Endothelial cell of umbilical vein (primary cell): ENCODE data around the gene NPDC1. TPM values are rescaled to one million over a fixed set of nuclear protein-coding genes. Genes with fewer than 3 reads are reported as not detected.

ENCODE experiments used
- BruUV-seq: library from RNA; stranded (reverse); fragments of 400-500 nt; replicated peaks from 2 replicates; lab custom pipeline; 2021; lab: Mats Ljungman, UMichigan
- CTCF ChIA-PET: fragments of 300-600, 350-600 bp; sonication (Branson Sonifier 250); formaldehyde crosslinking; loops from one replicate; lab custom pipeline; 2021; ENCODE audit warnings: antibody characterized with exemption, inconsistent platforms; lab: Charles Lee
- POLR2A ChIA-PET: fragments of 300-600, 350-600 bp; sonication (Branson Sonifier 250); formaldehyde crosslinking; loops from one replicate; lab custom pipeline; 2021; ENCODE audit warnings: antibody characterized with exemption, inconsistent platforms; lab: Charles Lee
- DNase-seq: peaks from one replicate; pipeline ENCODE4 v3.0.0-alpha.2; 2011; ENCODE audit warnings: low read depth, low spot score
- FAIRE-seq: peaks from 2 replicates; lab custom pipeline; 2011; peaks lifted over from hg19 to GRCh38; lab: Jason Lieb, UNC
- H2AFZ ChIP-seq: 2 replicates; pipeline ENCODE4 v1.6.0; 2012; ENCODE audit warnings: low read depth, low read length, control low read depth, inconsistent platforms
- H3K27ac ChIP-seq: 2 replicates; pipeline ENCODE4 v1.5.1; 2011; ENCODE audit warnings: low read depth, mild to moderate bottlenecking, control low read depth, low read length, moderate library complexity; ENCODE audit not compliant: insufficient read depth
- H3K27me3 ChIP-seq, 2 experiments: 2 replicates each; pipeline versions ENCODE4 v1.6.0 to v1.6.1; 2011; ENCODE audit warnings: low read length in 2 of 2, mixed read lengths in 1 of 2; ENCODE audit not compliant: control insufficient read depth in 2 of 2, insufficient read depth in 2 of 2
- H3K36me3 ChIP-seq, 2 experiments: 2 replicates in 1 of 2; 3 replicates in 1 of 2; pipeline ENCODE4 v1.5.1; 2011; ENCODE audit warnings: low read length in 2 of 2, mild to moderate bottlenecking in 1 of 2, moderate library complexity in 1 of 2; ENCODE audit not compliant: control insufficient read depth in 2 of 2, insufficient read depth in 2 of 2; ENCODE audit errors: extremely low read depth in 1 of 2
- H3K4me1 ChIP-seq: 3 replicates; pipeline ENCODE4 v1.5.1; 2011; ENCODE audit warnings: mild to moderate bottlenecking, low read length; ENCODE audit not compliant: control insufficient read depth, insufficient read depth; ENCODE audit errors: extremely low read depth
- H3K4me2 ChIP-seq: 2 replicates; pipeline ENCODE4 v1.6.1; 2011; ENCODE audit warnings: low read length, control low read depth, mixed read lengths; ENCODE audit not compliant: insufficient read depth
- H3K4me3 ChIP-seq, 3 experiments: fragments of 200-600 bp in 1 of 3; sonication (generic), shearing (Covaris generic) in 1 of 3; replicated peaks in 1 of 3; 2 replicates each; pipeline ENCODE4 v1.5.1; 2011 to 2016; ENCODE audit warnings: control low read depth in 3 of 3, low read length in 3 of 3, mild to moderate bottlenecking in 2 of 3, inconsistent platforms in 1 of 3, low read depth in 1 of 3, moderate library complexity in 1 of 3; ENCODE audit not compliant: insufficient read depth in 1 of 3
- H3K79me2 ChIP-seq: 2 replicates; pipeline ENCODE4 v1.6.0; 2012; ENCODE audit warnings: low read length, inconsistent platforms; ENCODE audit not compliant: control insufficient read depth, insufficient read depth
- H3K9ac ChIP-seq: replicated peaks from 2 replicates; pipeline ENCODE3; 2011; ENCODE audit warnings: low read length, control low read depth; ENCODE audit not compliant: insufficient read depth; ENCODE audit errors: extremely low read depth
- H3K9me1 ChIP-seq: replicated peaks from 3 replicates; pipeline ENCODE4 v1.6.0; 2011; ENCODE audit warnings: mild to moderate bottlenecking, low read length; ENCODE audit not compliant: control insufficient read depth, insufficient read depth; ENCODE audit errors: extremely low read depth
- H3K9me3 ChIP-seq: replicated peaks from 2 replicates; pipeline ENCODE4 v1.5.1; 2012; ENCODE audit warnings: low read length, inconsistent platforms; ENCODE audit not compliant: control insufficient read depth, insufficient read depth
- H4K20me1 ChIP-seq: replicated peaks from 2 replicates; pipeline ENCODE3; 2011; ENCODE audit warnings: mild to moderate bottlenecking, low read length; ENCODE audit not compliant: control insufficient read depth, insufficient read depth; ENCODE audit errors: extremely low read depth
- EZH2 ChIP-seq: IDR thresholded peaks from 2 replicates; pipeline ENCODE4 v1.6.1; 2012; ENCODE audit warnings: borderline replicate concordance, low read depth, mild to moderate bottlenecking, moderate library complexity, low read length, inconsistent platforms; ENCODE audit not compliant: severe bottlenecking
- dilution Hi-C: fragments of 300-500 bp; cut with MboI; formaldehyde crosslinking; loops from one replicate; pipeline ENCODE4 v1.15.0; 2019; ENCODE audit warnings: low sequenced_read_pairs; ENCODE audit not compliant: extremely low pct_ligation_motif_present
- intact Hi-C: fragments of 100-400 bp; cut with micrococcal nuclease; formaldehyde crosslinking; loops from one replicate; pipeline ENCODE4 v1.10.0; 2022
- polyA plus RNA-seq, 4 experiments: library from polyadenylated mRNA; depleted of rRNA in 3 of 4; stranded (reverse) in 3 of 4; unstranded in 1 of 4; fragments of >200 nt; gene quantifications; 2 replicates each; pipeline versions ENCODE4 v1.2.1 to v1.2.3, GENCODE V29; 2011 to 2012; ENCODE audit warnings: missing spikeins in 1 of 4
- total RNA-seq: library from RNA; stranded (reverse); gene quantifications from 2 replicates; pipeline ENCODE4 v1.2.3, GENCODE V29; 2021
- TF ChIP-seq, protein P1 (sequence below), 2 donors: IDR thresholded peaks; 1 replicate in 1 of 2; 2 replicates in 1 of 2; pipeline ENCODE4 v1.5.1; 2011; ENCODE audit warnings: low read length in 2 of 2, mild to moderate bottlenecking in 2 of 2, moderate library complexity in 2 of 2, control low read depth in 1 of 2, inconsistent platforms in 1 of 2, low read depth in 1 of 2; ENCODE audit not compliant: insufficient read depth in 1 of 2; ENCODE audit errors: extremely low read depth in 1 of 2

NPDC1 gene
- total and polyA plus RNA-seq, 2 donors (not counting 3 experiments of a cell fraction or from before 2014, with no cell fraction given) = 115 to 181 TPM

DNA sequence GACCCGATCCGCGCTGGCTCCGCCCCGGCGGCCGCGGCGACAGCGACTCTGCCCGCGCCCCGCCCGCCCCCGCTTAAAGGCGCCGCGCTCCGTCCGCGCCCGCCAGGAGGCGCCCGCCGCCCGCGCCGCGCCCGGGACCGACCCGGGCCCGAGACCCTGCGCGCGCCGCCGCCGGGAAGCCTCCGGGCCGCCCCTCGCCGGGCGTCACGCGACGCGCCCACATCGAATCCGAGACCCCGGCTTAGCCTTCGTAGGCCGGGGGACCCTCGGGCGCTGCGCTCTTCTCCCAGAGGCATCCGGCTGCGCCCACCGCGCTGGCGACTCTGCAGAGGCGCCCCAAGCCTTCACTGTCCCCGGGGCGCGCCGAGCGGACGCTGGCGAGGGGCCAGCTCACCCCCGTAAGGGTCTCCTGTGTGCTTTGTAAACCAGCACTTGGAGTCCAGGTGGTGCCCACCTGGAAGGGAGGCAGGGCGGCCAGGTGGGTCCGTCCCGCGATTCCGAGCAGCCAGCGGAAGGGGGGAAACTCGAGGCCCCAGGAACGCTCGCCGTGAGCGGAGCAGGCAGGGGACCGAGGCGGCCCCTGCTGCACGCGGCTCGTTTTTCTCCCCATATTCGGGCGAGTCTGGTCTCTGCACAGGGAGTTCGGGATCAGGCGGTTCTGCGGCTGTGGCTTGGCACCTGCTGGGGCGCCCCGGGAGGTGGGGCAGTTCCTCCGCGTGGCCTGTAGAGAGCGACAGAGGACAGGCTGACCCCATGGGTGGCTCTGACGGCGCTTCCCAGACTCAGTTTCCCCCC lies 17.5 kb downstream of the NPDC1 start:
- peak; percentile 19 for DNase-seq

More for the DNA sequence above, 17.5 kb downstream of the NPDC1 start:
- Histone ChIP-seq H3K9me3 (no peaks in the 10 kb centered on the region), H3K4me2 (peak overlapping the region; percentile 76), H3K9me1 (no peaks in the 10 kb centered on the region), H3K4me3 (peak overlapping the region; percentile 24 to 43 (median 34)), H3K79me2 (no peaks in the 10 kb centered on the region), H4K20me1 (no peaks in the 10 kb centered on the region), H3K4me1 (peaks cover 12% of the 10 kb centered on the region), H3K27ac (no peak overlapping the region), H2AFZ (peak overlapping the region; percentile 72), H3K27me3 (no peaks in the 10 kb centered on the region), H3K9ac (no peak overlapping the region), H3K36me3 (no peaks in the 10 kb centered on the region)
- ChIA-PET POLR2A (no interaction called here), CTCF (interaction anchor here (0.7 to 4.5 kb wide), 52 partner anchors 8 to 270 kb away, joined by 3 to 34 read pairs (median 6); partner anchors contain the start of genes ANAPC2, CLIC3, FBXW5 and NPDC1)
- no TSS peak for BruUV-seq
- intact Hi-C loops (loop anchor here (1.0 to 2.0 kb wide), 4 partner anchors 16 to 58 kb away; partner anchors contain the start of gene MAN1B1), dilution Hi-C loops (no loop called here)
- no peak for FAIRE-seq
- TF ChIP-seq, protein P1, sequence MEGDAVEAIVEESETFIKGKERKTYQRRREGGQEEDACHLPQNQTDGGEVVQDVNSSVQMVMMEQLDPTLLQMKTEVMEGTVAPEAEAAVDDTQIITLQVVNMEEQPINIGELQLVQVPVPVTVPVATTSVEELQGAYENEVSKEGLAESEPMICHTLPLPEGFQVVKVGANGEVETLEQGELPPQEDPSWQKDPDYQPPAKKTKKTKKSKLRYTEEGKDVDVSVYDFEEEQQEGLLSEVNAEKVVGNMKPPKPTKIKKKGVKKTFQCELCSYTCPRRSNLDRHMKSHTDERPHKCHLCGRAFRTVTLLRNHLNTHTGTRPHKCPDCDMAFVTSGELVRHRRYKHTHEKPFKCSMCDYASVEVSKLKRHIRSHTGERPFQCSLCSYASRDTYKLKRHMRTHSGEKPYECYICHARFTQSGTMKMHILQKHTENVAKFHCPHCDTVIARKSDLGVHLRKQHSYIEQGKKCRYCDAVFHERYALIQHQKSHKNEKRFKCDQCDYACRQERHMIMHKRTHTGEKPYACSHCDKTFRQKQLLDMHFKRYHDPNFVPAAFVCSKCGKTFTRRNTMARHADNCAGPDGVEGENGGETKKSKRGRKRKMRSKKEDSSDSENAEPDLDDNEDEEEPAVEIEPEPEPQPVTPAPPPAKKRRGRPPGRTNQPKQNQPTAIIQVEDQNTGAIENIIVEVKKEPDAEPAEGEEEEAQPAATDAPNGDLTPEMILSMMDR (IDR thresholded peaks at IDR 0.05; ENCODE audit: extremely low read depth in 1 of 2, insufficient read depth in 1 of 2, low read depth in 1 of 2, low read length in 2 of 2) = peak in 1 of 2 donors; percentile 60
- TF ChIP-seq EZH2 = no peak
